HepG2 (cell line): ENCODE measurements around the gene EFS. TPM values are rescaled to one million over a fixed set of nuclear protein-coding genes. Genes with fewer than 3 reads are reported as not detected.

Experiments used
- ATAC-seq: fragments of 200-7000 bp; cut with Tn5 transposase; 3 replicates; pipeline ENCODE4 v1.9.1; 2020; ENCODE audit warnings: mild to moderate bottlenecking, moderate library complexity
- BruUV-seq: library from RNA; stranded (reverse); fragments of 400-500 nt; replicated peaks from 2 replicates; lab custom pipeline; 2021; lab: Mats Ljungman, UMichigan
- CTCF ChIA-PET: fragments of 300-600 bp; formaldehyde crosslinking; extraction: SDS; loops from one replicate; lab custom pipeline; 2021; ENCODE audit warnings: low total read pairs, inconsistent platforms, low intra/inter-chr PET ratio; lab: Yijun Ruan, JAX
- POLR2A ChIA-PET: fragments of 350-600 bp; sonication (Branson Sonifier 250); formaldehyde crosslinking; loops from one replicate; lab custom pipeline; 2020; ENCODE audit warnings: antibody characterized with exemption, inconsistent platforms; lab: Yijun Ruan, JAX
- DNase-seq: peaks from one replicate; pipeline ENCODE4 v3.0.0-alpha.2; 2015; ENCODE audit warnings: low spot score
- FAIRE-seq: peaks from 3 replicates; lab custom pipeline; 2011; peaks lifted over from hg19 to GRCh38; lab: Jason Lieb, UNC
- H2AFZ ChIP-seq: one replicate; pipeline ENCODE4 v1.6.1; 2011; ENCODE audit warnings: low read length, inconsistent platforms
- H3K27ac ChIP-seq: fragments of 300-600 bp; 3 replicates; pipeline ENCODE4 v1.8.0; 2011; ENCODE audit warnings: mixed run types, mild to moderate bottlenecking, mixed read lengths, low read length, inconsistent platforms; ENCODE audit not compliant: insufficient read depth; ENCODE audit errors: extremely low read length
- H3K27me3 ChIP-seq, 2 experiments: fragments of 200-600 bp in 1 of 2; 2 replicates in 1 of 2; 3 replicates in 1 of 2; pipeline versions ENCODE4 v1.6.0 to v1.8.0; 2011; ENCODE audit warnings: low read length in 2 of 2, mild to moderate bottlenecking in 2 of 2, moderate library complexity in 2 of 2, inconsistent platforms in 1 of 2; ENCODE audit not compliant: insufficient read depth in 2 of 2, control insufficient read depth in 1 of 2
- H3K36me3 ChIP-seq, 2 experiments: fragments of 200-600 bp in 1 of 2; replicated peaks in 1 of 2; 2 replicates in 1 of 2; 3 replicates in 1 of 2; pipeline versions ENCODE4 v1.5.1 to v1.8.0; 2011; ENCODE audit warnings: low read length in 2 of 2, inconsistent platforms in 1 of 2; ENCODE audit not compliant: insufficient read depth in 2 of 2, control insufficient read depth in 1 of 2
- H3K4me1 ChIP-seq: 2 replicates; pipeline ENCODE4 v1.5.1; 2012; ENCODE audit warnings: low read length, inconsistent platforms; ENCODE audit not compliant: insufficient read depth
- H3K4me2 ChIP-seq: 2 replicates; pipeline ENCODE4 v1.6.0; 2011; ENCODE audit warnings: low read depth, low read length, inconsistent platforms
- H3K4me3 ChIP-seq, 3 experiments: fragments of 200-600 bp in 1 of 3; sonication (generic), shearing (Covaris generic) in 1 of 3; replicated peaks in 1 of 3; 2 replicates each; pipeline ENCODE4 v1.5.1; 2011 to 2016; ENCODE audit warnings: low read length in 3 of 3, inconsistent platforms in 2 of 3, low read depth in 2 of 3, mild to moderate bottlenecking in 2 of 3, control low read depth in 1 of 3, mixed read lengths in 1 of 3; ENCODE audit not compliant: insufficient read depth in 1 of 3
- H3K79me2 ChIP-seq: one replicate; pipeline ENCODE4 v1.6.1; 2011; ENCODE audit warnings: low read length, inconsistent platforms; ENCODE audit not compliant: insufficient read depth
- H3K9ac ChIP-seq: 2 replicates; pipeline ENCODE4 v1.6.0; 2011; ENCODE audit warnings: mild to moderate bottlenecking, low read depth, low read length, inconsistent platforms; ENCODE audit not compliant: insufficient read depth
- H3K9me3 ChIP-seq: 2 replicates; pipeline ENCODE4 v1.5.1; 2012; ENCODE audit warnings: mild to moderate bottlenecking, low read length
- H4K20me1 ChIP-seq: 2 replicates; pipeline ENCODE4 v1.6.0; 2011; ENCODE audit warnings: inconsistent platforms, mild to moderate bottlenecking, low read length, moderate library complexity; ENCODE audit not compliant: insufficient read depth
- EEA1 ChIP-seq: sonication (generic); formaldehyde crosslinking; IDR thresholded peaks from 2 replicates; pipeline ENCODE4 v1.5.1; 2020; ENCODE audit warnings: mild to moderate bottlenecking, missing genetic modification reagents, borderline replicate concordance
- HIVEP1 ChIP-seq: sonication (generic); formaldehyde crosslinking; IDR thresholded peaks from 2 replicates; pipeline ENCODE4 v1.4.0; 2020; ENCODE audit warnings: mild to moderate bottlenecking, missing genetic modification reagents
- MXD1 ChIP-seq: sonication (generic); formaldehyde crosslinking; IDR thresholded peaks from 2 replicates; pipeline ENCODE4 v1.4.0; 2020; ENCODE audit warnings: mild to moderate bottlenecking, missing genetic modification reagents
- NCOR1 ChIP-seq: fragments of 200-600 bp; sonication (generic); IDR thresholded peaks from 2 replicates; pipeline ENCODE4 v1.7.0; 2017; ENCODE audit warnings: antibody characterized with exemption, low read length, borderline replicate concordance
- NFAT5 ChIP-seq: sonication (generic); formaldehyde crosslinking; IDR thresholded peaks from 2 replicates; pipeline ENCODE4 v1.4.0; 2020; ENCODE audit warnings: missing genetic modification reagents
- NR2C2 ChIP-seq: sonication (generic); formaldehyde crosslinking; IDR thresholded peaks from 2 replicates; pipeline ENCODE4 v1.4.0; 2020; ENCODE audit warnings: missing genetic modification reagents, mild to moderate bottlenecking, moderate library complexity, borderline replicate concordance
- ZNF367 ChIP-seq: sonication (generic); formaldehyde crosslinking; IDR thresholded peaks from 2 replicates; pipeline ENCODE4 v1.4.0; 2020; ENCODE audit warnings: missing genetic modification reagents, borderline replicate concordance
- ZNF44 ChIP-seq: sonication (generic); formaldehyde crosslinking; IDR thresholded peaks from 2 replicates; pipeline ENCODE4 v1.5.1; 2020; ENCODE audit warnings: mild to moderate bottlenecking, missing genetic modification reagents
- ZNF816 ChIP-seq: sonication (generic); formaldehyde crosslinking; IDR thresholded peaks from 2 replicates; pipeline ENCODE4 v1.8.0; 2022; ENCODE audit warnings: missing genetic modification reagents, mild to moderate bottlenecking, borderline replicate concordance
- ZNF883 ChIP-seq: sonication (generic); formaldehyde crosslinking; IDR thresholded peaks from 2 replicates; pipeline ENCODE4 v1.5.1; 2020; ENCODE audit warnings: mild to moderate bottlenecking, missing genetic modification reagents; ENCODE audit errors: not compliant biosample characterization
- WGBS: methylation state at CpG from one replicate; pipeline ENCODE4 v1.1.6; 2017; ENCODE audit warnings: low lambda C conversion rate; 5-methylcytosine and 5-hydroxymethylcytosine counted together
- in situ Hi-C: cut with HindIII; loops from 2 replicates; pipeline ENCODE4 v1.10.0; 2017; ENCODE audit warnings: low pct_unique_long_range_greater_than_20kb; ENCODE audit not compliant: extremely low pct_ligation_motif_present
- intact Hi-C: fragments of 100-400 bp; cut with micrococcal nuclease; formaldehyde crosslinking; loops from one replicate; pipeline ENCODE4 v1.10.0; 2022; ENCODE audit not compliant: unreplicated experiment
- polyA plus RNA-seq, 8 experiments: library from polyadenylated mRNA; depleted of rRNA in 3 of 8; stranded (reverse) in 7 of 8; unstranded in 1 of 8; fragments of >200 nt; fragmentation: Illumina TruSeq in 4 of 8; extraction: Trizol in 4 of 8; gene quantifications; 2 replicates each; pipeline versions ENCODE4 v1.2.1 to v1.2.3, GENCODE V29; 2011 to 2016; ENCODE audit warnings: low read depth in 4 of 8, missing spikeins in 1 of 8, mixed read lengths in 1 of 8; ENCODE audit not compliant: insufficient read depth in 1 of 8
- total RNA-seq, 5 experiments: library from RNA; depleted of rRNA; stranded (reverse); fragments of >200 nt; fragmentation: Illumina TruSeq; extraction: Trizol; gene quantifications; 2 replicates each; pipeline ENCODE4 v1.2.3, GENCODE V29; 2016; ENCODE audit warnings: low read depth in 1 of 5
- TF ChIP-seq, protein P1 (sequence below): sonication (generic); formaldehyde crosslinking; IDR thresholded peaks from 2 replicates; pipeline ENCODE4 v1.4.0; 2020; ENCODE audit warnings: missing genetic modification reagents

EFS gene
- total and polyA plus RNA-seq, 2 of the 13 experiments (the other 11 are each of a cell fraction or from before 2014, with no cell fraction given): not detected

GRCh38 chr14:23323838-23324454 is 41.0 kb downstream of the EFS start (continued):
- TF ChIP-seq NFAT5 (no peak), EEA1 (CRISPR knock-in tag) (no peak)

- no peak for ATAC-seq
- BruUV-seq: TSS peak; percentile 46
- no peak for FAIRE-seq
- TF ChIP-seq NR2C2 (CRISPR knock-in tag) (no peak), ZNF44 (no peak), ZNF816 (CRISPR knock-in tag) (no peak), ZNF883 (CRISPR knock-in tag) (no peak), NCOR1 (0 out of 2 replicates have a peak, but pooled peaks have one; percentile 7), HIVEP1 (CRISPR knock-in tag) (no peak), MXD1 (CRISPR knock-in tag) (no peak), ZNF367 (CRISPR knock-in tag) (no peak)
- TF ChIP-seq, protein P1, sequence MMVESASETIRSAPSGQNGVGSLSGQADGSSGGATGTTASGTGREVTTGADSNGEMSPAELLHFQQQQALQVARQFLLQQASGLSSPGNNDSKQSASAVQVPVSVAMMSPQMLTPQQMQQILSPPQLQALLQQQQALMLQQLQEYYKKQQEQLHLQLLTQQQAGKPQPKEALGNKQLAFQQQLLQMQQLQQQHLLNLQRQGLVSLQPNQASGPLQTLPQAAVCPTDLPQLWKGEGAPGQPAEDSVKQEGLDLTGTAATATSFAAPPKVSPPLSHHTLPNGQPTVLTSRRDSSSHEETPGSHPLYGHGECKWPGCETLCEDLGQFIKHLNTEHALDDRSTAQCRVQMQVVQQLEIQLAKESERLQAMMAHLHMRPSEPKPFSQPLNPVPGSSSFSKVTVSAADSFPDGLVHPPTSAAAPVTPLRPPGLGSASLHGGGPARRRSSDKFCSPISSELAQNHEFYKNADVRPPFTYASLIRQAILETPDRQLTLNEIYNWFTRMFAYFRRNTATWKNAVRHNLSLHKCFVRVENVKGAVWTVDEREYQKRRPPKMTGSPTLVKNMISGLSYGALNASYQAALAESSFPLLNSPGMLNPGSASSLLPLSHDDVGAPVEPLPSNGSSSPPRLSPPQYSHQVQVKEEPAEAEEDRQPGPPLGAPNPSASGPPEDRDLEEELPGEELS (CRISPR knock-in tag): no peak
These were observed 42.1 kb downstream of the EFS start for GRCh38 chr14:23322568-23323517.

More at GRCh38 chr14:23322568-23323517, 42.1 kb downstream of the EFS start:
- intact Hi-C loops: loop anchor here (2.0 kb wide), 1 partner anchor 234 kb away; the partner anchor contains the start of gene THTPA
- WGBS: 46% methylated on average over 10 of the region's 10 CpGs
- ChIA-PET CTCF (interaction anchor here (1.5 to 1.9 kb wide), 2 partner anchors 17 to 22 kb away, joined by 4 to 7 read pairs; partner anchors contain the start of gene BCL2L2), POLR2A (interaction anchor here (0.7 to 13.2 kb wide), 45 partner anchors 13 to 1119 kb away, joined by 3 to 1053 read pairs (median 10); partner anchors contain the start of genes ACIN1, AJUBA, AP1G2 and BCL2L2)
- Histone ChIP-seq H3K9me3 (no peaks in the 10 kb centered on the region), H3K4me3 (peak overlapping the region; percentile 79 to 99 (median 98)), H3K4me2 (peak overlapping the region; percentile 96), H3K9ac (peak overlapping the region; percentile 99), H3K79me2 (peaks cover 23% of the 10 kb centered on the region), H2AFZ (no peak overlapping the region), H3K27me3 (peaks cover 0 to 6% of the 10 kb centered on the region in 2 experiments; a peak in 2 of 5 replicates), H3K4me1 (peaks cover 41% of the 10 kb centered on the region), H3K36me3 (peaks cover 18 to 36% of the 10 kb centered on the region in 2 experiments), H4K20me1 (peaks cover 11% of the 10 kb centered on the region; the same call in 1 of the 2 replicates), H3K27ac (peak overlapping the region; percentile 95)
- in situ Hi-C loops: loop anchor here (5.0 to 25.0 kb wide), 2 partner anchors 234 to 814 kb away; partner anchors contain the start of genes EMC9, FITM1, PSME1 and PSME2
- no peak for DNase-seq
